Mesothelial cell of epicardium (in vitro differentiated cells): ENCODE measurements around the gene PID1. TPM values are rescaled to one million over a fixed set of nuclear protein-coding genes. Genes with fewer than 3 reads are reported as not detected.

Source experiments
- DNase-seq, 2 experiments: peaks; one replicate each; pipeline ENCODE4 v3.0.0; 2021; ENCODE audit warnings: low spot score in 2 of 2; ENCODE audit not compliant: unreplicated experiment in 2 of 2
- H3K27ac Mint-ChIP-seq: 2 replicates; pipeline ENCODE4 v1.8.0; 2021; ENCODE audit warnings: mixed read lengths
- H3K27me3 Mint-ChIP-seq: 2 replicates; pipeline ENCODE4 v1.8.0; 2021; ENCODE audit warnings: low read depth, mixed read lengths
- H3K36me3 Mint-ChIP-seq: 2 replicates; pipeline ENCODE4 v1.8.0; 2021; ENCODE audit warnings: mixed read lengths
- H3K4me1 Mint-ChIP-seq: 2 replicates; pipeline ENCODE4 v1.8.0; 2021; ENCODE audit warnings: mixed read lengths
- H3K4me3 Mint-ChIP-seq: 2 replicates; pipeline ENCODE4 v1.8.0; 2021; ENCODE audit warnings: mild to moderate bottlenecking, moderate library complexity, mixed read lengths
- H3K9me3 Mint-ChIP-seq: 2 replicates; pipeline ENCODE4 v1.8.0; 2021; ENCODE audit warnings: mixed read lengths
- CTCF ChIP-seq: fragments of 200-600 bp; sonication (generic); IDR thresholded peaks from one replicate; pipeline ENCODE4 v1.5.0; 2021; ENCODE audit warnings: antibody characterized with exemption; ENCODE audit not compliant: unreplicated experiment
- total RNA-seq: library from RNA; stranded (reverse); gene quantifications from 3 replicates; pipeline ENCODE4 v1.2.1, GENCODE V29; 2021

The PID1 gene
- total RNA-seq, 1 donor from 2014 or later = 2.0 TPM

- H3K27me3 Mint-ChIP-seq = peaks cover 22% of the 10 kb centered on the region
- no peak overlapping the region for H3K27ac Mint-ChIP-seq
- no peak for TF ChIP-seq CTCF
- H3K9me3 Mint-ChIP-seq = no peaks in the 10 kb centered on the region
- no peaks in the 10 kb centered on the region for H3K36me3 Mint-ChIP-seq
- no peaks in the 10 kb centered on the region for H3K4me1 Mint-ChIP-seq
- H3K4me3 Mint-ChIP-seq = no peak overlapping the region
- DNase-seq = no peak
These were observed 129.6 kb downstream of the PID1 start for GRCh38 chr2:229141424-229142025.

- no peaks in the 10 kb centered on the region for H3K36me3 Mint-ChIP-seq
- H3K27me3 Mint-ChIP-seq = peaks cover 35% of the 10 kb centered on the region
- TF ChIP-seq CTCF = no peak
- no peak overlapping the region for H3K27ac Mint-ChIP-seq
- peaks cover 3% of the 10 kb centered on the region for H3K9me3 Mint-ChIP-seq
- peaks cover 5% of the 10 kb centered on the region for H3K4me1 Mint-ChIP-seq
- H3K4me3 Mint-ChIP-seq = no peak overlapping the region
- DNase-seq = no peak
These were observed 133.4 kb downstream of the PID1 start for GRCh38 chr2:229137639-229138038.

- Mint-ChIP-seq H3K27ac (no peak overlapping the region), H3K9me3 (peaks cover 3% of the 10 kb centered on the region), H3K36me3 (no peaks in the 10 kb centered on the region), H3K4me3 (no peak overlapping the region), H3K4me1 (peaks cover 5% of the 10 kb centered on the region), H3K27me3 (peaks cover 35% of the 10 kb centered on the region)
- TF ChIP-seq CTCF = no peak
- DNase-seq = no peak
These were observed 134.0 kb downstream of the PID1 start for GRCh38 chr2:229137066-229137465.

GRCh38 chr2:229133155-229133772 lies 137.8 kb downstream of the PID1 start:
- Mint-ChIP-seq H3K27me3 (peaks cover 25% of the 10 kb centered on the region), H3K9me3 (peaks cover 3% of the 10 kb centered on the region), H3K27ac (no peak overlapping the region), H3K4me1 (peaks cover 31% of the 10 kb centered on the region), H3K4me3 (no peak overlapping the region), H3K36me3 (no peaks in the 10 kb centered on the region)
- TF ChIP-seq CTCF = no peak
- DNase-seq = no peak

- no peaks in the 10 kb centered on the region for H3K36me3 Mint-ChIP-seq
- peaks cover 31% of the 10 kb centered on the region for H3K4me1 Mint-ChIP-seq
- DNase-seq = no peak
- TF ChIP-seq CTCF = no peak
- H3K27ac Mint-ChIP-seq = no peak overlapping the region
- H3K27me3 Mint-ChIP-seq = peaks cover 19% of the 10 kb centered on the region
- peaks cover 3% of the 10 kb centered on the region for H3K9me3 Mint-ChIP-seq
- no peak overlapping the region for H3K4me3 Mint-ChIP-seq
These were observed 138.9 kb downstream of the PID1 start for GRCh38 chr2:229132236-229132635.

GRCh38 chr2:229130522-229130921 lies 140.6 kb downstream of the PID1 start:
- DNase-seq = no peak
- H3K27me3 Mint-ChIP-seq = peaks cover 9% of the 10 kb centered on the region
- peaks cover 31% of the 10 kb centered on the region for H3K4me1 Mint-ChIP-seq
- TF ChIP-seq CTCF = no peak
- H3K9me3 Mint-ChIP-seq = peaks cover 4% of the 10 kb centered on the region
- peak overlapping the region; percentile 65 for H3K27ac Mint-ChIP-seq
- H3K4me3 Mint-ChIP-seq = peak overlapping the region; percentile 13
- H3K36me3 Mint-ChIP-seq = peaks cover under 1% of the 10 kb centered on the region
